Activated gamma-delta T cell treated with anti-CD3 and anti-CD28 coated beads, Interleukin-2, amount 50 U/mL, for 16 hours (primary cell): ENCODE results near the gene PPP3CB.

Experiments used
- DNase-seq: peaks from one replicate; pipeline ENCODE4 v3.0.0-alpha.2; 2020; ENCODE audit warnings: low read depth

PPP3CB gene

GRCh38 chr10:73495884-73496674, at the start of gene PPP3CB:
TSS of gene PPP3CB (minus strand) at chr10:73496024. CDS start at chr10:73495889, 135 bp downstream.
- peak; percentile 86 for DNase-seq

GRCh38 chr10:73545357-73545756, 49.5 kb upstream of the PPP3CB start:
- no peak for DNase-seq

- DNase-seq = no peak
Observed at GRCh38 chr10:73537709-73538108, 41.9 kb upstream of the PPP3CB start.

GRCh38 chr10:73537288-73537687, 41.5 kb upstream of the PPP3CB start:
- no peak for DNase-seq

GRCh38 chr10:73534857-73535256, 39.0 kb upstream of the PPP3CB start:
- no peak for DNase-seq

GRCh38 chr10:73529089-73529832, 33.4 kb upstream of the PPP3CB start:
- DNase-seq = peak; percentile 22

GRCh38 chr10:73522263-73522662, 26.4 kb upstream of the PPP3CB start:
- no peak for DNase-seq

- no peak for DNase-seq
Observed at GRCh38 chr10:73519336-73519735, 23.5 kb upstream of the PPP3CB start.

- no peak for DNase-seq
Observed at GRCh38 chr10:73517166-73517888, 21.5 kb upstream of the PPP3CB start.

GRCh38 chr10:73512207-73512743, 16.5 kb upstream of the PPP3CB start:
- no peak for DNase-seq

GRCh38 chr10:73509695-73510094, 13.9 kb upstream of the PPP3CB start:
- DNase-seq = no peak

GRCh38 chr10:73506491-73506890, 10.7 kb upstream of the PPP3CB start:
- DNase-seq = no peak

- no peak for DNase-seq
Observed at GRCh38 chr10:73506074-73506473, 10.2 kb upstream of the PPP3CB start.

GRCh38 chr10:73503037-73503436, 7.2 kb upstream of the PPP3CB start:
- DNase-seq = no peak

- no peak for DNase-seq
Observed at GRCh38 chr10:73501651-73502050, 5.8 kb upstream of the PPP3CB start.

GRCh38 chr10:73497623-73498022, 1.8 kb upstream of the PPP3CB start:
- DNase-seq = no peak

GRCh38 chr10:73495226-73495883, 469 bp downstream of the PPP3CB start:
- DNase-seq = peak; percentile 81

- DNase-seq = no peak
Observed at GRCh38 chr10:73494877-73495225, 973 bp downstream of the PPP3CB start.

- no peak for DNase-seq
Observed at GRCh38 chr10:73494213-73494612, 1.6 kb downstream of the PPP3CB start.

GRCh38 chr10:73493781-73494180, 2.0 kb downstream of the PPP3CB start:
- DNase-seq = no peak

- no peak for DNase-seq
Observed at GRCh38 chr10:73486601-73487000, 9.2 kb downstream of the PPP3CB start.

- no peak for DNase-seq
Observed at GRCh38 chr10:73485320-73485719, 10.5 kb downstream of the PPP3CB start.
